Kidney (tissue), 14 donors: Measurements from ENCODE around the gene KLF7. TPM values are rescaled to one million over a fixed set of nuclear protein-coding genes. Genes with fewer than 3 reads are reported as not detected.

Experiments used
- DNase-seq, 5 donors: peaks; one replicate each; pipeline ENCODE4 v3.0.0-alpha.2; 2013 to 2020
- FAIRE-seq: peaks from 2 replicates; lab custom pipeline; 2012; peaks lifted over from hg19 to GRCh38; lab: Jason Lieb, UNC
- H3K27ac ChIP-seq, 2 donors: one replicate each; pipeline ENCODE4 v1.7.0; 2013; ENCODE audit warnings: low read depth in 2 of 2, low read length in 2 of 2, inconsistent platforms in 1 of 2
- H3K27me3 ChIP-seq: one replicate; pipeline ENCODE4 v1.7.1; 2013; ENCODE audit warnings: low read length, inconsistent platforms; ENCODE audit not compliant: control insufficient read depth, insufficient read depth
- H3K36me3 ChIP-seq, 3 donors: one replicate each; pipeline versions ENCODE4 v1.7.0 to v1.7.1; 2013; ENCODE audit warnings: low read length in 3 of 3, control low read depth in 1 of 3, inconsistent platforms in 1 of 3; ENCODE audit not compliant: insufficient read depth in 3 of 3, control insufficient read depth in 2 of 3
- H3K4me1 ChIP-seq, 3 donors: one replicate each; pipeline versions ENCODE4 v1.7.0 to v1.7.1; 2013; ENCODE audit warnings: low read length in 3 of 3, inconsistent platforms in 1 of 3, low read depth in 1 of 3; ENCODE audit not compliant: control insufficient read depth in 2 of 3, insufficient read depth in 2 of 3
- H3K4me3 ChIP-seq, 3 donors: one replicate each; pipeline versions ENCODE4 v1.7.0 to v1.8.1; 2013; ENCODE audit warnings: low read length in 3 of 3, control low read depth in 1 of 3, inconsistent platforms in 1 of 3
- H3K9ac ChIP-seq, 3 donors: one replicate each; pipeline versions ENCODE4 v1.7.0 to v1.7.1; 2013; ENCODE audit warnings: low read length in 3 of 3, control low read depth in 1 of 3, inconsistent platforms in 1 of 3
- H3K9me3 ChIP-seq, 3 donors: one replicate each; pipeline versions ENCODE4 v1.7.0 to v1.7.1; 2013; ENCODE audit warnings: low read length in 3 of 3, control low read depth in 1 of 3, inconsistent platforms in 1 of 3; ENCODE audit not compliant: control insufficient read depth in 2 of 3, insufficient read depth in 1 of 3
- CTCF ChIP-seq: IDR thresholded peaks from 3 replicates; pipeline ENCODE4 v1.5.1; 2012; ENCODE audit warnings: mild to moderate bottlenecking, moderate library complexity, borderline replicate concordance; ENCODE audit not compliant: insufficient read depth; ENCODE audit errors: extremely low read depth
- intact Hi-C: fragments of 100-400 bp; cut with DNase I; formaldehyde crosslinking; loops from one replicate; pipeline ENCODE4 v1.11.1; 2022
- polyA plus RNA-seq: library from polyadenylated mRNA; stranded (reverse); fragments of 350-450 nt; fragmentation: Illumina TruSeq; extraction: RNeasy Lipid Tissue Mini Kit (QIAGEN cat#74804); gene quantifications from one replicate; pipeline ENCODE4 v1.2.3, GENCODE V29; 2014; ENCODE audit warnings: low read depth, low replicate concordance; ENCODE audit not compliant: insufficient read depth
- total RNA-seq: library from RNA; stranded (reverse); fragmentation: NEBNext Ultra II Directional; extraction: Animal tissue kit (Norgen Biotek cat#: 25700); gene quantifications from one replicate; pipeline ENCODE4 v1.2.1, GENCODE V29; 2021
- donor health status: control.
- donor health status: control.
- donor health status: control.
- donor health status: control.
- donor health status: control.
- donor health status: DM: yes; HTN: yes; CAD: no.
- donor health status: Normal renal cell carcinoma (clear cell type).

The KLF7 gene
- total and polyA plus RNA-seq, 2 donors from 2014 or later: 2.9 to 61.5 TPM

GRCh38 chr2:207110715-207111114 lies 55.0 kb downstream of the KLF7 start:
- Histone ChIP-seq H3K27ac (no peak overlapping the region), H3K9ac (no peak overlapping the region), H3K9me3 (no peaks in the 10 kb centered on the region), H3K4me1 (no peaks in the 10 kb centered on the region), H3K4me3 (no peak overlapping the region), H3K36me3 (peaks cover 0 to 12% (median 5%) of the 10 kb centered on the region in 3 donors), H3K27me3 (no peaks in the 10 kb centered on the region)
- intact Hi-C loops: no loop called here
- DNase-seq: no peak
- no peak for TF ChIP-seq CTCF
- FAIRE-seq: no peak

GRCh38 chr2:207110310-207110709 lies 55.4 kb downstream of the KLF7 start:
- no peak for DNase-seq
- Histone ChIP-seq H3K27me3 (no peaks in the 10 kb centered on the region), H3K27ac (no peak overlapping the region), H3K4me1 (no peaks in the 10 kb centered on the region), H3K4me3 (no peak overlapping the region), H3K36me3 (peaks cover 0 to 16% (median 5%) of the 10 kb centered on the region in 3 donors), H3K9ac (no peak overlapping the region), H3K9me3 (no peaks in the 10 kb centered on the region)
- TF ChIP-seq CTCF: no peak
- no peak for FAIRE-seq
- intact Hi-C loops: no loop called here

GRCh38 chr2:207109768-207110167 lies 56.0 kb downstream of the KLF7 start:
- Histone ChIP-seq H3K9ac (no peak overlapping the region), H3K9me3 (no peaks in the 10 kb centered on the region), H3K4me3 (no peak overlapping the region), H3K4me1 (no peaks in the 10 kb centered on the region), H3K27me3 (no peaks in the 10 kb centered on the region), H3K36me3 (peaks cover 0 to 18% (median 5%) of the 10 kb centered on the region in 3 donors), H3K27ac (no peak overlapping the region)
- FAIRE-seq (no peak), DNase-seq (no peak)
- intact Hi-C loops: no loop called here
- TF ChIP-seq CTCF: no peak

- no peaks in the 10 kb centered on the region for H3K9me3 ChIP-seq
- intact Hi-C loops: no loop called here
- H3K4me1 ChIP-seq: no peaks in the 10 kb centered on the region
- H3K4me3 ChIP-seq: no peak overlapping the region
- peaks cover 0 to 18% (median 5%) of the 10 kb centered on the region in 3 donors for H3K36me3 ChIP-seq
- FAIRE-seq: no peak
- DNase-seq: no peak
- no peak for TF ChIP-seq CTCF
- no peak overlapping the region for H3K9ac ChIP-seq
- no peaks in the 10 kb centered on the region for H3K27me3 ChIP-seq
- no peak overlapping the region for H3K27ac ChIP-seq
Observed at GRCh38 chr2:207108440-207108839, 57.3 kb downstream of the KLF7 start.
